DLD1 (cell line): Measurements from ENCODE around the gene PCNX2.

Experiments
- in situ Hi-C: cut with HindIII; loops from 2 replicates; pipeline ENCODE4 v1.10.0; 2017; ENCODE audit warnings: low sequenced_read_pairs

Gene PCNX2

GRCh38 chr1:233065685-233066084, 229.8 kb downstream of the PCNX2 start:
- in situ Hi-C loops = no loop called here

- in situ Hi-C loops = no loop called here
Measured at GRCh38 chr1:233064988-233065387, 230.5 kb downstream of the PCNX2 start.

- in situ Hi-C loops = no loop called here
Measured at GRCh38 chr1:233063462-233063861, 232.1 kb downstream of the PCNX2 start.

DNA sequence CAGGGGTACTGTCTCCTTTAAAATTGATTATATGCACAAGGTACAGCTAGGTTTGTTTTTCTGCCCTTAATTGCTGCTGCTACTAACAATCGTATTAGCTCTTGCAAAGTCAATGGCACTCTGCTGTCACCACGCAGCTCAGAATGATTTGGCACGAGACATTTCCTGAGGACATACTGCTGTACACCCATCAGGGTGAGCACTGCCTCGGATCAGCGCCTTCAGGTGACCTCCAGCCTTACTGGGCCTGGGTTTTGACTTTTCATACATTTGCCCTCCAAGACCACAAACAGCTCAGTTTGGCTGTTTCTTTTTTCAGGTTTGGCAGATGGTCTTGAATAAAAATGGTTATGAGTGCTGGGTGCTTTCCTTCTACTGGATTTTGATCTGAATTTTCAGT, 234.3 kb downstream of the PCNX2 start:
- in situ Hi-C loops = no loop called here

DNA sequence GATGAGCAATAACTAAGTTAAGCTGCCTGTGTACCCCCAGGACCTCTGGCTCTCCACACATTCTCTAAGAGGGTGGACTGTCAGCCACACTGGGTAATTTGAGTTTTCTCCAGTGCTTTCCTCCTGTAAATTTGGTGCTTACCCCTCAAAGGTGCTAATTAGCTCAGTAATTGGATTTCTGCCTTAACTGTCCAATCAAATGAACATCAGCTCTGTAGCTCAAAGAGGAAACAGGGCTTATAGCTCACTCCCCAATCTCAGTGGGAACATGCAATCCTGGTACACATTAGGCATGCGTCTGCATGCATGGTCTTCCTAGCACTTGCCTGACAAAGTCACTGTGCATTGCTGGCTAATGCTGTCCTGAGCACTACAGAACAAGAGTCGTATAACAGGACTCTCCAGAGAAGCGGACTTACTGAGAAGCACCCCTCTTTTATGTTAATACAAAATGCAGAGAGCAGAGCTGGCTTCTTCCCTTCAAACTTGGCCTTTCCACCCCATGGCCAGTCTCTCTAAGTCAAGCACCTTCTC, 235.0 kb downstream of the PCNX2 start:
- in situ Hi-C loops = no loop called here

DNA sequence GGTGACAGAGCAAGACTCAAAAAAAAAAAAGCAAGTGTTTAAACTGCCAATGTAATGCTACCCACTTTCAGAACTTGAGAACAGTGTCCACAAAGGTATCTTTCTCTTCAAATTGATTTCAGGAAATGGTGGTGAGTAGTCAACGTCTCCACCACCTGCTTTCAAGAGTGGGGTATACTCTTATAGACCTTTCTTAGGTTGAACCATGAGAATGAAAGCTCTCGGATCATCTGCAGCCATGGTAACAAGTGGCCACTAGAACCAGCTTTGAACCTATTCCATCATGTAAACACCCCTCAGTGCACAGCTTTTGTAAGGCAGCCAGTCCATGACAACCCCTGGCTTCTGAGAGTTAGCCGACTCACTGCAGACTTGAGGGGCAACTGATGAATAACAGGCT, 237.7 kb downstream of the PCNX2 start:
- in situ Hi-C loops = no loop called here

- in situ Hi-C loops = no loop called here
Measured at GRCh38 chr1:233055879-233056641, 239.5 kb downstream of the PCNX2 start.

DNA sequence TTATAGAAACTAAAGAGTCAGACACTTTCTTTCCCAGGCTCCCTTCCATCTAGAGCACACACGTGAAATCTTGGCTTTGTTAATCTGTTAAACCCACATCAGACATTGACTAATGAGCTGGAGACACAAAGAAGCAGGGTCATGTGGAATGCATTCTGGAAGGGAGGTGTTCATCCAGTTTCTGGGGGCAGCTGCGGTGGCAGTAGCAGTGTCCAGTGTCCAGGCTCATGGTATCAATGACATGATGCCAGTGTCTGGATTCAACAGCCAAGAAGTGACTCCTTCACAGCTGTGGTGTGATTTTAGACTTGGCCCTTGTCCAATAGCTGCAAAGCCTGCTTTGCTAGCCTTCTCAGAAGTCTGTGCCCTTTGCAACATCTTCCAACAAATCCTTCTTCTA, 249.9 kb downstream of the PCNX2 start:
- in situ Hi-C loops = no loop called here

DNA sequence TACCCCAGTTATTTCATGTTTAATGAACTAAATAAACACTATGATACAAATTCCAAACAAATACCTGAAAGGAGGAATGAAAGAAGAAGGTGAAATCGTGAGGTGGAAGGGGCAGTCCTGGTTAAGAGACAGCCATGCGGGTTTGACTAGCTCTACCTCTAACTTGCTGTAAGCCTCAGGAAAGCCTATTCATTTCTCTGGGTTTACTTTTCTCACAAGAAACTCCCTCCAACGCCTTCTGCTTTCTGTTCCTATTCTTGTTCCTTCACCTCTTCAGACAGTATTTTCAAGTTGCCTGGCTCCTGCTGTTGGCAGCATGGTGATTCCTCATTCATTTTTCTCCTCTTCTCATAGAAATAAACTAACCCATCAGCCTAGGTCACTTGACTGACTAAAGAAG, 252.7 kb downstream of the PCNX2 start:
- in situ Hi-C loops = no loop called here

DNA sequence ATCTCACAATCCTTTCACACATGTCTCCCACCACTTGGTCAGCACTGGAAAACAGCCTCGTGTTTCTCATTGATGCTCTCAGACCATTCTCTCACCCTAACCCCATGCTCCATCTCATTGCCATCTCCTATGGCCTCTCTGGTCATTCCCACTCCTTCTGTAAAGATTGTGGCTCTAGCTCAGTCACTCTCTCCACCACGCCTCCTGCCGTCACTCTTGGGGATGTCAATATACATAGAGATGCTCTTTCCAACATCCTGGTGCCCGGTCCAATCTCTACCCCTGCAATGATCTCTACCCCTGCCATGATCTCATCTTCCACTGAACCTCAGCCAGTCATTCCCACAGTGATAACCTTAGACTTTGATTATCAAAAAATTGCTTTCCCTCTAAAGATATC, 255.0 kb downstream of the PCNX2 start:
- in situ Hi-C loops = no loop called here

- in situ Hi-C loops = no loop called here
Measured at GRCh38 chr1:233038581-233038980, 256.9 kb downstream of the PCNX2 start.

- in situ Hi-C loops = no loop called here
Measured at GRCh38 chr1:233037843-233038242, 257.7 kb downstream of the PCNX2 start.

GRCh38 chr1:233034836-233035235, 260.7 kb downstream of the PCNX2 start:
- in situ Hi-C loops = no loop called here

DNA sequence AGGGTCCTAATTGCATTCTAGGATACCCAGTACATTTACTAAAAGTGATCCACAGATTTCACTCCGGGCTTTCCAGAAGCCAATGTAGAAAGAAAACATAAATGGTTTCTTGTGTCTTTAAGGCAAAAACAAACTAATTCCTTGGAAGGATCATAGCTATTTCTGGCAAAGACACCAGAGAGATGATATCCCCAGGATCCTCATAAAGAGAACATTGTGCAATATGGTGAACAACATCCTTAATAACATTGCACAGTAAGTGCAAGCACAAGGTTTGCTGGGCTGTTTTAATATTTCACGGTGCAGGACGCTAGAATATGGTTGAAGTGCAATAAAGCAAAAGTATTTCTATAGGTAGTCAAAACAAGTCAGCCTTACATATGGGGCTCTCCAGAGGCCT, 262.2 kb downstream of the PCNX2 start:
- in situ Hi-C loops = no loop called here

DNA sequence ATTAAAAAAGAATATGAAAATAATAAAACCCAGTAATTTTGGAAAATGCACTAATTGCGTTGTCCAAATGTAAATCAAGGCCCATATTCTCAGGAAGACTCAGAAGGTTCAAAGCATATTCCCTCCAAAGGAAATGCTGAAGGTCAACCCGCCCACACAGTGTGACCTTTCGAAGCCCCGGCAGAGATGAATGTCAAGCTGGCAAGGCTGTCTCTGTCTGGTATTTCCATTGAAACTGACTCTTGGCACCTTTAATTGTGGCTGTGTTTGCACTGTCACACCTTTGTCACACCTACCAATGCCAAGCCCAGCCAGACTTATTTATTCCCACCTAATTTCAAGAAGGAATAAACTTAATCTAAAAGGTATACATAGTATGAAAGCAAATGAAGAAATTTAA, 262.6 kb downstream of the PCNX2 start:
- in situ Hi-C loops = no loop called here

DNA sequence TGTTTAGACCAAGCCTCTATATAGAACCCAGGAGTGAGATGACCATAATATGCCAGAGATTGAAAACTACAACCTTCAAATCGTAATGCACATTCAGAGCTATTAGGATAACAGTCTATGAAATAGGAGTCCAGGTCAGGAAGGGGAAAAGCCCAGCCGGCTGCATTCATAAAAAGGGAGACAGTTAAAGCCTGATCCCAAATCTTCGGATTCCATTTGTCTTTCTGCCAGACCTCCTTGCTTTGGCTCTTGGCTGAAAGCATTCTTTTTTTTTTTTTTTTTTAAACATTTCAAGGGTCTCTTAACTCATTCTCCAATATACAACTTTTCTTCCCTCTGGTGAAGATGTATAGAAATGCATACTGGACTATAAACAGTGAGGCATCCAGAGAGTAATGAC, 264.0 kb downstream of the PCNX2 start:
- in situ Hi-C loops = no loop called here

- in situ Hi-C loops = no loop called here
Measured at GRCh38 chr1:233027046-233027445, 268.5 kb downstream of the PCNX2 start.

DNA sequence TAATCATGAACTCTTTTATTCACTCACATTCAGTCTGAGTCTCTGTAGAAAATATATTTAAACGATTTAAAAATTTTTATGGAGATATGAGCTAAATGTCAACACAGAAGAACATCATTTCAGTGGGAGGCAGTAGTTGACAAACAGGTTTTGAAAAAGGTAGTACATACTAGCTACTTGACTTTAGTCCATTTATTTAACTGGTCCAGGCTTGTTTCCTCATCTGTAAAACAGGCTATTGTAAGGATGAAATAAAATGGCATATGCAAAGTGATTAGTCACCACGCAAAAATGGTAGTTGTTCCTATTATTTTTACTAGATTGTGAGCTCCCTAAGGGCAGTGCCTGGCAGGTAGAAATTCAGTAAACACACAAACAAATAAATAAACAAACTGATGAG, 270.0 kb downstream of the PCNX2 start:
- in situ Hi-C loops = no loop called here

- in situ Hi-C loops = no loop called here
Measured at GRCh38 chr1:233025157-233025556, 270.4 kb downstream of the PCNX2 start.

DNA sequence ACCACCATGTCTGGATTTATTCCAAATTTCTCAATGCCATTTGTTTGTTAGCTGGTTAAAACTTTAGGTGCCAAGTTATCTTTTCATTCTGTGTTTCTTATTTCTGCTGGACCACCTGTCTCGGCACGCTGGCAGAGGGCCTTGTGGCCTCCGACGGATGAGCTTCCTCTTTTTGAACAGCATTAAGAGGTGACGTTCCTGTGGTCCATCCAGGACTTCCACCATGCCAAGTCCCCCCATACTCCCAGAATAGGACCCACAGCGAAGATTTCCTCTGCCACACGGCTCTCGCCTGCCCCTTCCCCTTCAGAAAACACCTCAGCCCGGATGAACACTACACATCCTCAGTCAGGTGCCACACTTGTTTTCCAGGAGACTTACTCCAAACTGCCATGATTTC, 271.3 kb downstream of the PCNX2 start:
- in situ Hi-C loops = no loop called here

DNA sequence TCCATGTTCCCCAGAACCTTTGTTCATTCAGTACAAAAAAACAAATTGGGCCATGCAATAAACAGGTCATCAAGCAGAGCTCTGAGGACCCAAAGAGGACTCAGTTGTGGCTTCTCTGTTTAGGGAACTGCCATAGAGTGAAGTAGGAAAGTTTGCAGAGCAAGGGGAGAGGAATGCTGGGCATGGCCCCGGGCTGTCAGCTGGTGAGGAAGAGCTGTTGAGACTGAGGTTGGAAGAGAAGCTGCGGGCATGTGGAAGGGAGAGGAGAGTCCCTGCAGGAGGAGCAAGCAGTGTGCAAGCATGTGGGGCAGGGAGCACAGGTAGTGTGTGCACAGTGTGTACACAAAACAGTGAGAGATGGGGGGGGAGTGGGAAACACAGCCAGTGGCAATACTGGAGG, 273.3 kb downstream of the PCNX2 start:
- in situ Hi-C loops = no loop called here

DNA sequence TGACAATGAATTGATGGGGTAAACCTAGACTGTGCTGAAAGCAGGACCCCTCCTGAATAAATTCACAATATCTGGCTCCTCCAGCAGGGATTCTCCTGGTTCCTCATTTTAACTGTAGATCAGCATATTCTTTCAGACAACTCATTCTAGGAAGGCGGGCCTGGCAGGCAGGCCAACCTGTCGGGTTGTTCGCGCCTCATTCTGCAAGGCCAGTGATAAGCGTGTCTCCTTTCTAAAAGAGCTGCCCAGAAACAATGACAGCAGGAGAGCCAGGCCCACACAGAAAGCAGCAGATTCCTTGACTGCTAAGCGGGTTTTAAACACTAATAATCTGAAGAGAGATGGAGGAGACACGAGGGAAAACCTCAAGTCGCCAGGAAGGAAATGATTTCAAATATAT, 275.1 kb downstream of the PCNX2 start:
- in situ Hi-C loops = no loop called here

DNA sequence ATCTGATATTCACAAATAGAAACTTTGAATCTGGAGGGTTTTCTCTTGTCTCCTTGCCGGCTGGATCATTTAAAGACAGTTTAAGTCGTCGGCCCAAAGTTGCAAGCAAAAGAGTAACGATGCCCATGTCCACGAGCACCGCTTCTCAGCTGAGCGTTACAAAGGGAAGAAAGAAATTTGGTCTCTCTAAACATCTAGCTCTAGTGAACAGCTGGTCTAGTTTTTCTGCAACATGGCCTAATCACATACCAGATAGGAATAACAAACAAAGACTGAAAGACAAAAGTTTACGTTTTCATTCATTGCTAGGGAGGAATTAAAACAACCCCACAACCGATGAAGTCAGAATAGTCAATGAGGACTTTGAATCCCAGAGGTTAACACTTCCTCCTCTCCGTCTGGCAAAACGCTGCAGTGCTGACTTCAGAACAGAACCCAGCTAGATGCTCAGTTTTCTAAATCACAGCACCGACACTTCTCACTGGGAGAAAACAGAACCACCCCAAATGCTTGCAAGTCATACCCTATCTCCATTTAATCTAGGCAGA, 275.7 kb downstream of the PCNX2 start:
- in situ Hi-C loops = no loop called here
